Measurements from ENCODE around the gene RIMS4. TPM values are rescaled to one million over a fixed set of nuclear protein-coding genes. Genes with fewer than 3 reads are reported as not detected.

The RIMS4 gene
- total and polyA plus RNA-seq, 10 of the 15 experiments (the other 5 are each of a cell fraction or from before 2014, with no cell fraction given) = under 0.01 to 0.07 (median 0.05) TPM; not detected in 5

DNA sequence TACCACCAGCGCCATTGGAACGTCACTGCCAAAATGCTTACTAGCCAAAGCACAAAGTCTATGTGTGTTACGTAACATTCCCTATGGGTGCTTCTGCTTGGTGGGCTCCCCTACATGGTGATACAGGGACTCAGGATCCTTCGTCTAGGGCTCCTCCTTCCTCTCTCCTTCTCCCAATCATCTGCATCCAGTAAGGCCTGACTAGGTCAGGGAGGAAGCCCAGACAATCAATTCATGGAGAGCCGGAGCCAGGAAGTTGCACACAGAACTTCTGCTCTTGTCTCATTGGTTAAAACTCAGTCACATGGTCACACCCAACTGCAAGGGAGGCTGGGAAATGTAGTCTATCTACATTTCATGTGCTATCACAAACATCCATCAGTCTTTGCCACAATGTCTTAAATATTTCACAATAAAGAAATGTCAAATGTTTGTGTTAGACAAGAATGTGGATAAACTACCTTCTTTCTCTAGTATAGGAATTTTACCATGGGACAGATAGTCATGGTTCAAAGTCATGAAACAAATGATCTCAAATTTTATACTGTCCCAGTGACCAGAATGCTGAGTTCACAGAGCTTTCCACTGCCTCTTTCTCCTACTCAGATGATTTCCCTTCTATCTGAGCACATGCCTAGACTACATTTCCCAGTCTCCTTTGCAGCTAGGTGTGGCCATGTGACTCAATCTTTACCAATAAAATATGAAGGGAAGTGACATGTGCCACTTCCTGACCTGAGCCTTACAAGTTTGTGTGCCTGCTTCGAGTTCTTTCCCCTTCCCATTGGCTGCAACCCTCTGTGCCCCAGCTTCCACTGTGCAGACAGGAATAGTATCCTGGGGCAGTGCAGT is 74.0 kb downstream of the RIMS4 start:
- 0 out of 2 replicates have a peak overlapping the region, but pooled peaks have one; percentile 44 for H3K4me2 ChIP-seq (ENCODE audit: control insufficient read depth, insufficient read depth)
- FAIRE-seq = peak; percentile 61
- no peaks in the 10 kb centered on the region for H3K79me2 ChIP-seq (ENCODE audit: control insufficient read depth, insufficient read depth, low read length)
- H2AFZ ChIP-seq (ENCODE audit: control insufficient read depth, low read depth, low read length) = peak overlapping the region; percentile 72
- H3K4me3 ChIP-seq = no peak overlapping the region
- RAD21 ChIA-PET (ENCODE audit: unreplicated experiment) = no interaction called here
- POLR2A ChIA-PET = no interaction called here
- peak; percentile 80 for ATAC-seq
- no peaks in the 10 kb centered on the region for H3K27me3 ChIP-seq (replicated peaks in 1 of 2; ENCODE audit: control insufficient read depth in 2 of 2, insufficient read depth in 2 of 2, low read length in 1 of 2)
- TF ChIP-seq USF1 (IDR thresholded peaks at IDR 0.05; ENCODE audit: borderline replicate concordance, extremely low read length, insufficient read depth, low read depth, low read length) (peak; percentile 68), SIX5 (IDR thresholded peaks at IDR 0.05; ENCODE audit: low read depth, low read length, severe bottlenecking) (peak; percentile 78), HCFC1 (IDR thresholded peaks at IDR 0.05; ENCODE audit: low read length) (peak; percentile 77), SMC3 (IDR thresholded peaks at IDR 0.05; ENCODE audit: borderline replicate concordance, low read length) (no peak), USF2 (IDR thresholded peaks at IDR 0.05; ENCODE audit: borderline replicate concordance, low read depth, low read length) (peak; percentile 44), GABPA (IDR thresholded peaks at IDR 0.05; ENCODE audit: low read depth) (peak; percentile 59; the same call in 1 of the 2 replicates), RAD51 (IDR thresholded peaks at IDR 0.05) (peak; percentile 67; the same call in 1 of the 2 replicates), ZNF24 (IDR thresholded peaks at IDR 0.05) (no peak), KDM1A (IDR thresholded peaks at IDR 0.05; ENCODE audit: borderline replicate concordance) (no peak), FOXM1 (IDR thresholded peaks at IDR 0.05; ENCODE audit: low read depth, low read length) (no peak), YY1 (IDR thresholded peaks at IDR 0.05; ENCODE audit: low read depth, low read length) (0 out of 2 replicates have a peak, but pooled peaks have one; percentile 19), SP1 (IDR thresholded peaks at IDR 0.05; ENCODE audit: low read depth, low read length) (no peak), NFYB (IDR thresholded peaks at IDR 0.05; ENCODE audit: insufficient read depth, low read depth, low read length) (peak; percentile 52), NFXL1 (IDR thresholded peaks at IDR 0.05; ENCODE audit: borderline replicate concordance) (no peak), IRF4 (IDR thresholded peaks at IDR 0.05; ENCODE audit: low read depth, low read length) (no peak)
- TF ChIP-seq, protein P1, sequence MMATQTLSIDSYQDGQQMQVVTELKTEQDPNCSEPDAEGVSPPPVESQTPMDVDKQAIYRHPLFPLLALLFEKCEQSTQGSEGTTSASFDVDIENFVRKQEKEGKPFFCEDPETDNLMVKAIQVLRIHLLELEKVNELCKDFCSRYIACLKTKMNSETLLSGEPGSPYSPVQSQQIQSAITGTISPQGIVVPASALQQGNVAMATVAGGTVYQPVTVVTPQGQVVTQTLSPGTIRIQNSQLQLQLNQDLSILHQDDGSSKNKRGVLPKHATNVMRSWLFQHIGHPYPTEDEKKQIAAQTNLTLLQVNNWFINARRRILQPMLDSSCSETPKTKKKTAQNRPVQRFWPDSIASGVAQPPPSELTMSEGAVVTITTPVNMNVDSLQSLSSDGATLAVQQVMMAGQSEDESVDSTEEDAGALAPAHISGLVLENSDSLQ (IDR thresholded peaks at IDR 0.05) = no peak
- TF ChIP-seq, protein P2, sequence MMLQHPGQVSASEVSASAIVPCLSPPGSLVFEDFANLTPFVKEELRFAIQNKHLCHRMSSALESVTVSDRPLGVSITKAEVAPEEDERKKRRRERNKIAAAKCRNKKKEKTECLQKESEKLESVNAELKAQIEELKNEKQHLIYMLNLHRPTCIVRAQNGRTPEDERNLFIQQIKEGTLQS (IDR thresholded peaks at IDR 0.05; ENCODE audit: borderline replicate concordance, extremely low read depth, low read depth, low read length) = peak; percentile 69; the same call in 1 of the 2 replicates
- peaks cover 6% of the 10 kb centered on the region; the same call in 2 of the 3 replicates for H3K9me3 ChIP-seq (replicated peaks; ENCODE audit: control insufficient read depth, insufficient read depth, low read length)
- no peak overlapping the region for H3K27ac ChIP-seq (ENCODE audit: control insufficient read depth, insufficient read depth)
- CTCF ChIA-PET = interaction anchor here (1.1 to 3.0 kb wide), 2 partner anchors 51 to 87 kb away, joined by 3 to 10 read pairs; no protein-coding TSS in a partner anchor
- no TSS peak for BruUV-seq (replicated peaks)
- WGBS (ENCODE audit: insufficient coverage, insufficient replicate concordance, low lambda C conversion rate, missing lambda C conversion rate) = 50% methylated on average over 6 of the region's 6 CpGs
- intact Hi-C loops (cut with micrococcal nuclease; ENCODE audit: unreplicated experiment) (no loop called here), in situ Hi-C loops (cut with MboI) (no loop called here)
- no peak overlapping the region for H3K9ac ChIP-seq (ENCODE audit: control insufficient read depth, insufficient read depth, low read length)
- no peak for DNase-seq (ENCODE audit: low read depth, low spot score)
- SMC1A ChIA-PET (ENCODE audit: uncharacterized antibody, unreplicated experiment) = interaction anchor here (1.2 kb wide), 1 partner anchor 52 kb away, joined by 3 read pairs; no protein-coding TSS in a partner anchor
- H4K20me1 ChIP-seq (ENCODE audit: control insufficient read depth, insufficient read depth) = no peaks in the 10 kb centered on the region
- no peaks in the 10 kb centered on the region for H3K36me3 ChIP-seq (ENCODE audit: control insufficient read depth in 2 of 2, insufficient read depth in 2 of 2, low read length in 1 of 2)
- peaks cover 7% of the 10 kb centered on the region for H3K4me1 ChIP-seq (ENCODE audit: control insufficient read depth, insufficient read depth, low read length)
